PFSK-1 (cell line): ENCODE results near the gene ABCC9. TPM values are rescaled to one million over a fixed set of nuclear protein-coding genes. Genes with fewer than 3 reads are reported as not detected.

Experiments
- FOXP2 ChIP-seq: optimal IDR thresholded peaks from 2 replicates; pipeline ENCODE3; 2011; ENCODE audit warnings: borderline replicate concordance, control low read depth, inconsistent platforms; ENCODE audit not compliant: insufficient read depth; ENCODE audit errors: extremely low read length, extremely low read depth
- POLR2AphosphoS5 ChIP-seq: IDR thresholded peaks from 2 replicates; pipeline ENCODE4 v1.6.1; 2012; ENCODE audit warnings: low read depth, mild to moderate bottlenecking, control low read depth, low read length, moderate library complexity
- REST ChIP-seq, 2 experiments: IDR thresholded peaks; 2 replicates each; pipeline versions ENCODE4 v1.6.1 to v1.8.0; 2011 to 2012; ENCODE audit warnings: low read depth in 2 of 2, low read length in 2 of 2, control low read depth in 1 of 2, inconsistent platforms in 1 of 2, mild to moderate bottlenecking in 1 of 2, moderate library complexity in 1 of 2; ENCODE audit not compliant: insufficient read depth in 1 of 2
- SIN3A ChIP-seq: IDR thresholded peaks from 2 replicates; pipeline ENCODE4 v1.6.1; 2012; ENCODE audit warnings: mild to moderate bottlenecking, low read length, moderate library complexity, borderline replicate concordance; ENCODE audit not compliant: insufficient read depth
- TAF1 ChIP-seq: IDR thresholded peaks from 2 replicates; pipeline ENCODE4 v1.6.1; 2012; ENCODE audit warnings: low read length, control low read depth, borderline replicate concordance; ENCODE audit not compliant: insufficient read depth
- polyA plus RNA-seq: library from polyadenylated mRNA; unstranded; fragments of >200 nt; gene quantifications from one replicate; pipeline ENCODE4 v1.2.1, GENCODE V29; 2012; ENCODE audit warnings: low read depth, missing spikeins; ENCODE audit not compliant: insufficient read length

Gene ABCC9
- not detected for polyA plus RNA-seq

- TF ChIP-seq POLR2AphosphoS5 (no peak), TAF1 (no peak), FOXP2 (no peak), REST (IDR thresholded peaks at IDR 0.05; ENCODE audit: insufficient read depth in 1 of 2, low read depth in 2 of 2, low read length in 2 of 2) (no peak), SIN3A (no peak)
Measured at GRCh38 chr12:21940549-21941505, at the start of gene ABCC9. ABCC9 (minus strand) TSS chr12:21941426; CDS start chr12:21936674, 4,752 bp downstream.

GRCh38 chr12:21989819-21990412 lies 48.7 kb upstream of the ABCC9 start:
- no peak for TF ChIP-seq TAF1
- TF ChIP-seq REST (IDR thresholded peaks at IDR 0.05; ENCODE audit: insufficient read depth in 1 of 2, low read depth in 2 of 2, low read length in 2 of 2): no peak
- TF ChIP-seq POLR2AphosphoS5: no peak
- no peak for TF ChIP-seq SIN3A
- TF ChIP-seq FOXP2: no peak

- TF ChIP-seq TAF1 (no peak), POLR2AphosphoS5 (no peak), REST (IDR thresholded peaks at IDR 0.05; ENCODE audit: insufficient read depth in 1 of 2, low read depth in 2 of 2, low read length in 2 of 2) (no peak), SIN3A (no peak), FOXP2 (no peak)
Measured at GRCh38 chr12:21988619-21989018, 47.4 kb upstream of the ABCC9 start.

GRCh38 chr12:21987755-21988154 lies 46.5 kb upstream of the ABCC9 start:
- no peak for TF ChIP-seq REST (IDR thresholded peaks at IDR 0.05; ENCODE audit: insufficient read depth in 1 of 2, low read depth in 2 of 2, low read length in 2 of 2)
- no peak for TF ChIP-seq POLR2AphosphoS5
- TF ChIP-seq FOXP2: no peak
- no peak for TF ChIP-seq SIN3A
- TF ChIP-seq TAF1: no peak
